DOHH2 (cell line): ENCODE data around the gene ROS1.

Source experiments
- H3F3A ChIP-seq: fragments of 200-600 bp; sonication (generic), shearing (Covaris generic); 2 replicates; pipeline ENCODE4 v1.6.0; 2016; ENCODE audit warnings: antibody characterized with exemption, mild to moderate bottlenecking; ENCODE audit not compliant: control insufficient read depth, insufficient read depth
- H3K27ac ChIP-seq: fragments of 200-600 bp; sonication (generic); 2 replicates; pipeline ENCODE4 v1.5.1; 2014; ENCODE audit warnings: low read depth, mild to moderate bottlenecking, low read length, moderate library complexity
- H3K27me3 ChIP-seq: fragments of 200-600 bp; sonication (generic); 2 replicates; pipeline ENCODE4 v1.6.1; 2014; ENCODE audit warnings: mild to moderate bottlenecking, low read length, mixed read lengths; ENCODE audit not compliant: control insufficient read depth
- H3K36me3 ChIP-seq: fragments of 200-600 bp; sonication (generic); 2 replicates; pipeline ENCODE4 v1.6.1; 2014; ENCODE audit warnings: mild to moderate bottlenecking, low read length, moderate library complexity, mixed read lengths; ENCODE audit not compliant: control insufficient read depth
- H3K4me1 ChIP-seq: fragments of 200-600 bp; sonication (generic); 2 replicates; pipeline ENCODE4 v1.6.1; 2014; ENCODE audit warnings: mild to moderate bottlenecking, low read length, mixed read lengths; ENCODE audit not compliant: control insufficient read depth
- H3K4me2 ChIP-seq: fragments of 200-600 bp; sonication (generic); 2 replicates; pipeline ENCODE4 v1.6.0; 2014; ENCODE audit warnings: mild to moderate bottlenecking, low read length, moderate library complexity
- H3K4me3 ChIP-seq: fragments of 200-600 bp; sonication (generic); 2 replicates; pipeline ENCODE4 v1.5.1; 2014; ENCODE audit warnings: mild to moderate bottlenecking, low read length, mixed read lengths
- H3K79me2 ChIP-seq: fragments of 200-600 bp; sonication (generic); 2 replicates; pipeline ENCODE4 v1.6.1; 2014; ENCODE audit warnings: mild to moderate bottlenecking, low read length, mixed read lengths; ENCODE audit not compliant: control insufficient read depth
- H3K9me2 ChIP-seq: fragments of 200-600 bp; sonication (generic); replicated peaks from 2 replicates; pipeline ENCODE4 v1.6.1; 2014; ENCODE audit warnings: mild to moderate bottlenecking, low read length, mixed read lengths; ENCODE audit not compliant: control insufficient read depth
- H3K9me3 ChIP-seq: fragments of 200-600 bp; sonication (generic); 2 replicates; pipeline ENCODE4 v1.6.1; 2014; ENCODE audit warnings: antibody characterized with exemption, low read length, mixed read lengths; ENCODE audit not compliant: control insufficient read depth, insufficient read depth
- H4K20me1 ChIP-seq: fragments of 200-600 bp; sonication (generic); 2 replicates; pipeline ENCODE4 v1.6.0; 2014; ENCODE audit warnings: low read depth, mild to moderate bottlenecking, antibody characterized with exemption, low read length, moderate library complexity; ENCODE audit not compliant: control insufficient read depth, insufficient read depth
- CTCF ChIP-seq: fragments of 200-600 bp; sonication (generic); IDR thresholded peaks from one replicate; pipeline ENCODE4 v1.5.1; 2014; ENCODE audit warnings: antibody characterized with exemption, mild to moderate bottlenecking, low read depth, low read length; ENCODE audit not compliant: poor library complexity, severe bottlenecking
- EZH2phosphoT487 ChIP-seq: fragments of 200-600 bp; sonication (generic); IDR thresholded peaks from 2 replicates; pipeline ENCODE4 v1.6.1; 2017; ENCODE audit warnings: borderline replicate concordance, mild to moderate bottlenecking, antibody characterized with exemption, low read length, moderate library complexity, mixed read lengths

The ROS1 gene

GRCh38 chr6:117309611-117310010, 116.1 kb downstream of the ROS1 start:
- H3F3A ChIP-seq, result no peaks in the 10 kb centered on the region
- no peaks in the 10 kb centered on the region for H3K36me3 ChIP-seq
- H3K27ac ChIP-seq, result no peak overlapping the region
- H3K27me3 ChIP-seq, result no peaks in the 10 kb centered on the region
- no peak for TF ChIP-seq CTCF
- TF ChIP-seq EZH2phosphoT487, result no peak
- H4K20me1 ChIP-seq, result no peaks in the 10 kb centered on the region
- no peaks in the 10 kb centered on the region for H3K9me2 ChIP-seq
- no peaks in the 10 kb centered on the region for H3K9me3 ChIP-seq
- H3K4me3 ChIP-seq, result no peak overlapping the region
- no peaks in the 10 kb centered on the region for H3K79me2 ChIP-seq
- H3K4me2 ChIP-seq, result no peak overlapping the region
- no peaks in the 10 kb centered on the region for H3K4me1 ChIP-seq

GRCh38 chr6:117309069-117309468, 116.7 kb downstream of the ROS1 start:
- Histone ChIP-seq H3K4me2 (no peak overlapping the region), H3K4me1 (no peaks in the 10 kb centered on the region), H3K79me2 (no peaks in the 10 kb centered on the region), H4K20me1 (no peaks in the 10 kb centered on the region), H3K27ac (no peak overlapping the region), H3K9me3 (no peaks in the 10 kb centered on the region), H3K4me3 (no peak overlapping the region), H3F3A (no peaks in the 10 kb centered on the region), H3K9me2 (no peaks in the 10 kb centered on the region), H3K36me3 (no peaks in the 10 kb centered on the region), H3K27me3 (no peaks in the 10 kb centered on the region)
- no peak for TF ChIP-seq CTCF
- no peak for TF ChIP-seq EZH2phosphoT487

- no peaks in the 10 kb centered on the region for H3K4me1 ChIP-seq
- H3K79me2 ChIP-seq, result no peaks in the 10 kb centered on the region
- H3K4me3 ChIP-seq, result no peak overlapping the region
- no peaks in the 10 kb centered on the region for H3K36me3 ChIP-seq
- no peaks in the 10 kb centered on the region for H3K27me3 ChIP-seq
- H4K20me1 ChIP-seq, result no peaks in the 10 kb centered on the region
- no peaks in the 10 kb centered on the region for H3K9me2 ChIP-seq
- TF ChIP-seq EZH2phosphoT487 (no peak), CTCF (no peak)
- no peaks in the 10 kb centered on the region for H3F3A ChIP-seq
- H3K27ac ChIP-seq, result no peak overlapping the region
- H3K9me3 ChIP-seq, result no peaks in the 10 kb centered on the region
- H3K4me2 ChIP-seq, result no peak overlapping the region
These were observed 118.1 kb downstream of the ROS1 start for GRCh38 chr6:117307655-117308054.

- Histone ChIP-seq H3K4me3 (no peak overlapping the region), H3K27me3 (no peaks in the 10 kb centered on the region), H3K27ac (no peak overlapping the region), H3K4me1 (no peaks in the 10 kb centered on the region), H3K9me3 (no peaks in the 10 kb centered on the region), H3K36me3 (no peaks in the 10 kb centered on the region), H3K4me2 (no peak overlapping the region), H3K79me2 (no peaks in the 10 kb centered on the region), H3F3A (no peaks in the 10 kb centered on the region), H3K9me2 (no peaks in the 10 kb centered on the region), H4K20me1 (no peaks in the 10 kb centered on the region)
- no peak for TF ChIP-seq CTCF
- TF ChIP-seq EZH2phosphoT487, result no peak
These were observed 119.4 kb downstream of the ROS1 start for GRCh38 chr6:117306227-117306790.
